Erythroblast (primary cell): ENCODE results near the gene DSP.

Experiments
- GATA1 ChIP-seq: IDR thresholded peaks from 2 replicates; pipeline ENCODE4 v1.6.1; 2011; ENCODE audit warnings: low read depth, mild to moderate bottlenecking, control low read depth, low read length, moderate library complexity
- POLR2A ChIP-seq: IDR thresholded peaks from 2 replicates; pipeline ENCODE4 v1.6.1; 2011; ENCODE audit warnings: mild to moderate bottlenecking, low read length

GRCh38 chr6:7631466-7631865, 90.0 kb downstream of the DSP start:
- no peak for TF ChIP-seq POLR2A
- TF ChIP-seq GATA1 = no peak
